Bone marrow (tissue), 2 donors: Measurements from ENCODE around the gene GPA33.
A peak's percentile ranks its signal among the peaks of the same experiment; 100 is the strongest.

Experiments used
- DNase-seq, 2 donors: peaks; one replicate each; lab custom pipeline; 2025; lab: John Stamatoyannopoulos, UW

Gene GPA33

GRCh38 chr1:167117225-167117624 lies 27.0 kb upstream of the GPA33 start:
- DNase-seq: no peak

- DNase-seq: no peak
Observed at GRCh38 chr1:167116174-167116573, 26.0 kb upstream of the GPA33 start.

GRCh38 chr1:167115655-167116054 lies 25.5 kb upstream of the GPA33 start:
- no peak for DNase-seq

GRCh38 chr1:167114725-167115124 lies 24.5 kb upstream of the GPA33 start:
- no peak for DNase-seq

- no peak for DNase-seq
Observed at GRCh38 chr1:167111868-167112709, 21.9 kb upstream of the GPA33 start.

DNA sequence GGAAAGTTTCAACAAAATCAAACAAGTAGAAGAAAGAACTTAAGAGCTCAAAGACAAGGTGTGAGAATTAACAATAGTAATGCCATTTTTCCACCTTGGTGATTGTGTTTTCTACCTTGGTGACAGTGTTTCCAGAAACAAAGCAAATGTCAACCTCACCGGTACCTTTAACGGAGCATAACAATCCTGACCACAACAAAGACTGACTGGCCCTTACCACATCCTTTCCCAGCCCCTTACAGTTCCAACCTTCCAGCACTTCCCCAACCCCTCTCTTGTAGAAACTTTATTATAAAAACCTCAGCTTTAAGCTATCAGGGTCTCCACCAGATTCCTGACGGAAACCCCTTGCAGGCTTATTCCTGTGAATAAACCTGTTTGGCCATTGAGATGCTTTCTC lies 20.4 kb upstream of the GPA33 start:
- DNase-seq: no peak

DNA sequence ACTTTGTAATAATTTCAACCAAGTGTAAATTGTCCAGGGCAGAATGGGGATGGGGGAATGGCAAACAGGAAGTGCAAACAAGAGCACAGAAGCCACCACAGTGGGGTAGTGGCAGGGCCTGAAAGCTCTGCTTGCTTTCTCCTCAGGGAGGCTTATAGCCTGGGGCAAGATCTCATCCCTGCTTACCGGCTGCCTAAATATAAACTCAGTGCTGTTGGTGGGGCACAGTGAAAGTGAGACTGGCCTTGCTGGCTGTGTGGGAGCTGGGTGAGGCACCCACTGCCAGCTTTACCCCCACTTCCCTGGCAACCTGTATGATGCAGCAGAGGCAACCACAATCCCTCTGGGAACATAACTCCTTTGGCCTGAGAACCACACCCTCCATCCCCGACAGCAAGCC lies 18.9 kb upstream of the GPA33 start:
- no peak for DNase-seq

DNA sequence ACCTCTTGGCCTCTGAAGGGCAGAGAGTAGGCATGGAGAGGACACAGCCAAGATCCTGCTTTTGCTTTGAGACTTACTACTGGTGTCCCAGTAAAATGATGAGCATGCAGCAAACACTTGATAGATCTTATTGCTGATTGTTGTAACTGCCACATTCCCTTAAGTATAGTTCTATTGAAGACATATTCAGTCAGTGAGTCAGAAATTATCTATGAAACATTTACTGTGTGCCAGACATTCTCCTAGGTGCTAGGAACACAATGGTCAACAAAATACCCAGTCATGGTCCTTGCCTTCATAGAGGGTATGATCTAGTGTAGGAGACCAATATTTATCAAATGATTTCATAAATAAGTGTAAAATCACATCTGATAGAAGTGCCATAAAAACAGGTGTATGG lies 17.3 kb upstream of the GPA33 start:
- no peak for DNase-seq

GRCh38 chr1:167106119-167106461 lies 15.9 kb upstream of the GPA33 start:
- DNase-seq: no peak

GRCh38 chr1:167105271-167106118 lies 15.3 kb upstream of the GPA33 start:
- no peak for DNase-seq

DNA sequence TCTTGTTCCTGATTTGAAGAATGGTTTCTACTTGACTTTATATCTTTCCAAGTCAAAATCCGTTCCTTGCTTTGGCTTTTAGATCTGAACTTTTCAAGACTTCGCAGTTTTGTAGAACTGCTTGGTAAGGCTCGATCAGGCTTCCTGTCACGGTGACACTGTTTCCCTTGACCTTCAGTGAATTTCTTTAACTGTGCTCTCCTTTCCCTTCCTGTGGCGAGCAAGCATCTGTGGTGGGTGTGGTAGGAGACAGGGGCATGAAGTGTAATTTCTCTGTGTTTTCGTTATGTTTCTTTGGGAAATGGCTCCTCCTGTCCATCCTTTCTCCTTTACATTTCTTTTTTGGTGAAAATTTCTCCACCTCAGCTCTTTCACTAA lies 14.1 kb upstream of the GPA33 start:
- DNase-seq: peak in 1 of 2 donors; percentile 51

DNA sequence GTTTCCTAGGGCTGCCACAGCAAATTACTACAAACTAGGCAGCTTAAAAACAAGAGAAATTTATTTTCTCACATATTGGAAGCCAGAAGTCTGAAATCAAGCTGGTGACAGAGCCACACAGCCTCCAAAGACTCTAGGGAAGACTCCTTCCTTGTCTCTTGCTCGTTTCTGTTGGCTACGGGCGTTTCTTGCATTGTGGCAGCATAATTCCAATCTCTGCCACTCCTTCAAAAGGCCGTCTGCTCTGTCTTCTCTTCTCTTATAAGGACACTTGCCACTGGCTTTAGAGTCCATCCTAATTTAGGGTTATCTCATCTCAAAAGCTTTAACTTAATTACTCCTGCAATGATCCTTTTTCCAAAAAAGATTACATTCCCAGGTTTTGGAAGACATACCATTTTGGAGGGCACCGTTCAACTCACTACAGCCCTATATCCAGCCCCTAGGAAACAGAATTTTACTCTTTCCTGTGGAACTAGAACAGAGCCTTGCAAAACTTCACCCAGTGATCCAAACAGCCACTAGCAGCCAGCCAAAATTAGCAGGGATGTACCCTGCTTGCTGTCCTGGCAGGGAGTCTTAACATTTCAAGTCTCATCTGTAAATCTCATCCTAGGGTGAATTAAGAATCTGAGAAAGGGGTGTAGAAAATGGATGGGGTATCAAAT lies 12.9 kb upstream of the GPA33 start:
- DNase-seq: no peak

DNA sequence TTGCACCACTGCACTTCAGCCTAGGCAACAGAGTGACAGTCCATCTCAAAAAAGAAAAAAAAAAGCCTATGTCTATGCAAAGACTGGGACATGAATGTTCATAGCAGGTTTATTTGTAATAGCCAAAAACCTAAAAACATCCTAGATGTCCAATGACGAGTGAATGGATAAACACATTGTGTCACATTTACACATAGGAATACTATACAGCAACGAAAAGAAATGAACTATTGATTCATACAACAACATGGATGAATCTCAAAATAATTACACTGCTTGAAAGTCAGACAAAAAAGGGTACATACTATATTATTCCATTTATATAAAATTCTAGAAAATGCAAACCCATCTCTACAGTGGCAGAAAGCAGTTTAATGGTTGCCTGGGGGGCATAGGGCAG lies 11.6 kb upstream of the GPA33 start:
- DNase-seq: no peak

GRCh38 chr1:167100730-167101129 lies 10.6 kb upstream of the GPA33 start:
- no peak for DNase-seq

- no peak for DNase-seq
Observed at GRCh38 chr1:167099851-167100250, 9.7 kb upstream of the GPA33 start.

GRCh38 chr1:167095368-167095767 lies 5.2 kb upstream of the GPA33 start:
- peak in 1 of 2 donors; percentile 47 for DNase-seq

- DNase-seq: no peak
Observed at GRCh38 chr1:167094690-167095089, 4.5 kb upstream of the GPA33 start.

DNA sequence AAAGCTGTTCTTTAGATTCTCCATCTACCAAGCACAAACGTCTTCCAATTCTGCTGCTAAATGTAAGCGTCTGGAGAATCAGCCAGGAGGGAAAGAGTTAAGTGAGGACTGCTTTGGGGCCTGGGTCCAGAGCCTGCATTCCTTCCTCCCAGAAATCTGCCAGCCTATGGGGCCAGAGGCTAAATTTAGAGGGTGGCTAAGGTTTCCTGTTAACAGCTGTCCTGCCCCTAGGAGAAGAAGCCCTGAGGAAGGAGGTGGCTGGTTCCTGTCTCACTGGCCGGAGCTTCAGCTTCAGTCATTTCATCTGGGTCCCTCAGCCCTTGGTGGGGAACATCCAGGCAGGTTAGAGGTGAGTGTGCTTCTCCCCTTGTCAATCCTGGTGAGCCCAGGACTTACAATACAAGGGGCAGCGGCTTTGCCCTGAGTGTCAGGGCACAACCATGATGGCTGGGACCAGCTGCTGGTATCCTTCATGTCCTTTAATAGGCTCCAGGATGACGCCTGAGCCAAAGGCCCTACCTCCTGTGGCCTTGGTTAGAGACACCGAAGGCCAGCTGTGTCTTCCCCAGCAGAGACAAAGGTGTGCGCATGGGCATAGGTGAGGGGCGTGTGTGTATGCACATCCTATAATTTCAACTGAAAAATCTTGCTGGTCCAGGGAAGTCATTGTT lies 3.8 kb upstream of the GPA33 start, which contains the start of gene STYXL2:
Gene STYXL2, plus strand, starts transcription at position 230 of the 671 bp plus-strand sequence. CDS start 775 bp downstream, outside the sequence.
- DNase-seq: peak in 1 of 2 donors; percentile 25

DNA sequence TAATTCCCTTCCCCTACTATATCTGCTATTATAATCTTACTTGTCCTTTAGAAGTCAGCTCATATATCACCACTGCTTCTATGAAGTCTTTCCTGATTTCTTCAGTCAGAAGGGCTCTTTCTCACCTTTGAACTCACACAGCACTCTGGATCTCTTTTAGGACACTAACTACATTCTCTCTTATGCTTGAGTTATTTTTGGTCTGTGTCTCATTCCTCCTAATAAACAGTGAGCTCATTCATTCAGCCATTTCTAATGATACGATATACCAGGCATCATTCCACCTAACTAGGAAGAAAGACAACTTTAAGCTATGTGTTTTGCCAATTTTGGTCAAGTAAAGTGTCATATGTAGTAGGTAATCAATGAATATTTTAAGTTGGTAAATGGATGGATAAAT lies 2.5 kb upstream of the GPA33 start:
- DNase-seq: no peak

GRCh38 chr1:167089939-167090313 lies 251 bp downstream of the GPA33 start:
- DNase-seq: no peak

- DNase-seq: no peak
Observed at GRCh38 chr1:167088746-167089417, 1.3 kb downstream of the GPA33 start.

- no peak for DNase-seq
Observed at GRCh38 chr1:167086768-167087167, 3.4 kb downstream of the GPA33 start.
